Gastroesophageal sphincter (tissue), 4 donors: ENCODE data around the gene B4GALNT2. TPM values are rescaled to one million over a fixed set of nuclear protein-coding genes. Genes with fewer than 3 reads are reported as not detected.
"Not testable (repeated sequence)": the region's sequence is repeated elsewhere in the genome, so short reads cannot be mapped to it uniquely, and the experiment has no call there.

Experiments
- ATAC-seq: fragments of 150-250 bp; one replicate; pipeline ENCODE4 v1.9.1; 2016; ENCODE audit warnings: mild to moderate bottlenecking, moderate library complexity
- H3K27ac ChIP-seq, 4 donors: fragments of 200-600 bp; sonication (generic) in 3 of 4; 1 replicate in 3 of 4; 2 replicates in 1 of 4; pipeline ENCODE4 v1.5.1; 2016 to 2019
- H3K27me3 ChIP-seq: fragments of 200-600 bp; sonication (generic); one replicate; pipeline ENCODE4 v1.5.1; 2019
- H3K36me3 ChIP-seq, 2 donors: fragments of 200-600 bp; sonication (generic); one replicate each; pipeline ENCODE4 v1.5.1; 2019; ENCODE audit warnings: control low read depth in 1 of 2
- H3K4me1 ChIP-seq, 3 donors: fragments of 200-600 bp; sonication (generic); 1 replicate in 2 of 3; 2 replicates in 1 of 3; pipeline ENCODE4 v1.5.1; 2016 to 2019; ENCODE audit warnings: control low read depth in 2 of 3
- H3K4me3 ChIP-seq, 2 donors: fragments of 200-600 bp; sonication (generic); one replicate each; pipeline ENCODE4 v1.5.1; 2019; ENCODE audit warnings: mild to moderate bottlenecking in 1 of 2, moderate library complexity in 1 of 2
- H3K9me3 ChIP-seq, 3 donors: fragments of 200-600 bp; sonication (generic); one replicate each; pipeline ENCODE4 v1.5.1; 2017 to 2019; ENCODE audit warnings: control low read depth in 2 of 3
- CTCF ChIP-seq, 4 experiments: fragments of 200-600 bp in 2 of 4; fragments of 450-650 bp in 2 of 4; sonication (generic) in 1 of 4; IDR thresholded peaks; one replicate each; pipeline ENCODE4 v1.5.1; 2017 to 2019; ENCODE audit warnings: antibody characterized with exemption in 4 of 4, mild to moderate bottlenecking in 2 of 4, moderate library complexity in 2 of 4
- EP300 ChIP-seq: sonication (generic); formaldehyde crosslinking; IDR thresholded peaks from one replicate; pipeline ENCODE4 v1.6.1; 2017; ENCODE audit warnings: antibody characterized with exemption, mild to moderate bottlenecking
- POLR2A ChIP-seq, 2 donors: fragments of 450-650 bp; IDR thresholded peaks; one replicate each; pipeline ENCODE4 v1.6.1; 2017; ENCODE audit warnings: antibody characterized with exemption in 2 of 2, mild to moderate bottlenecking in 2 of 2, moderate library complexity in 1 of 2
- POLR2AphosphoS5 ChIP-seq: sonication (generic); formaldehyde crosslinking; IDR thresholded peaks from one replicate; pipeline ENCODE4 v1.6.1; 2017; ENCODE audit warnings: antibody characterized with exemption
- WGBS, 2 donors: methylation state at CpG; one replicate each; pipeline ENCODE4 v1.1.5; 2018; ENCODE audit warnings: low coverage in 1 of 2; 5-methylcytosine and 5-hydroxymethylcytosine counted together
- total RNA-seq, 4 donors: library from RNA; depleted of rRNA; stranded (reverse); fragments of >200 nt; gene quantifications; one replicate each; pipeline ENCODE4 v1.1.0, GENCODE V29; 2016

B4GALNT2 gene
- total RNA-seq, 4 donors from 2014 or later, result not detected

- H3K9me3 ChIP-seq, result peaks cover 0 to 8% (median 0%) of the 10 kb centered on the region in 3 donors
Observed at GRCh38 chr17:49121696-49122292, 10.8 kb upstream of the B4GALNT2 start.

GRCh38 chr17:49122566-49122965 lies 10.0 kb upstream of the B4GALNT2 start:
- Histone ChIP-seq H3K36me3 (no peaks in the 10 kb centered on the region), H3K27me3 (peaks cover 51% of the 10 kb centered on the region), H3K9me3 (peaks cover 0 to 8% (median 0%) of the 10 kb centered on the region in 3 donors), H3K27ac (no peak overlapping the region), H3K4me3 (no peak overlapping the region), H3K4me1 (no peaks in the 10 kb centered on the region)
- no peak for ATAC-seq
- WGBS, 2 donors, result 64 to 87% methylated on average over 4 of the region's 4 CpGs
- TF ChIP-seq POLR2AphosphoS5, result no peak

More at GRCh38 chr17:49121696-49122292, 10.8 kb upstream of the B4GALNT2 start:
- H3K27ac ChIP-seq, result no peak overlapping the region
- 68 to 77% methylated on average over 4 to 6 of the region's 6 CpGs for WGBS, 2 donors
- no peaks in the 10 kb centered on the region for H3K36me3 ChIP-seq
- no peak overlapping the region for H3K4me3 ChIP-seq
- peaks cover 54% of the 10 kb centered on the region for H3K27me3 ChIP-seq
- no peaks in the 10 kb centered on the region for H3K4me1 ChIP-seq
- TF ChIP-seq POLR2AphosphoS5, result no peak
- no peak for ATAC-seq

- no peaks in the 10 kb centered on the region for H3K4me1 ChIP-seq
- no peak overlapping the region for H3K27ac ChIP-seq
- peaks cover 50% of the 10 kb centered on the region for H3K27me3 ChIP-seq
- TF ChIP-seq EP300 (no peak), POLR2AphosphoS5 (no peak), CTCF (IDR thresholded peaks at IDR 0.05) (no peak), POLR2A (IDR thresholded peaks at IDR 0.05) (no peak)
- H3K4me3 ChIP-seq, result no peak overlapping the region
- no peak for ATAC-seq
- 33% methylated on average over 1 of the region's 1 CpG; no CpG with 5 or more reads in 1 of the 2 donors for WGBS, 2 donors
- H3K9me3 ChIP-seq, result peaks cover 0 to 8% (median 0%) of the 10 kb centered on the region in 3 donors
- no peaks in the 10 kb centered on the region for H3K36me3 ChIP-seq
Observed at GRCh38 chr17:49123061-49123460, 9.5 kb upstream of the B4GALNT2 start.

GRCh38 chr17:49125449-49125848 lies 7.1 kb upstream of the B4GALNT2 start:
- peaks cover 0 to 26% (median 0%) of the 10 kb centered on the region in 3 donors for H3K9me3 ChIP-seq
- no peak for ATAC-seq
- H3K4me1 ChIP-seq, result no peaks in the 10 kb centered on the region
- TF ChIP-seq POLR2A (IDR thresholded peaks at IDR 0.05) (no peak), CTCF (IDR thresholded peaks at IDR 0.05) (no peak), POLR2AphosphoS5 (no peak), EP300 (no peak)
- no peak overlapping the region for H3K4me3 ChIP-seq
- no peaks in the 10 kb centered on the region for H3K36me3 ChIP-seq
- peaks cover 51% of the 10 kb centered on the region for H3K27me3 ChIP-seq
- H3K27ac ChIP-seq, result no peak overlapping the region
- WGBS, 2 donors, result no CpG with 5 or more reads among the region's 32 CpGs

GRCh38 chr17:49126183-49126859 lies 6.2 kb upstream of the B4GALNT2 start:
- not testable (repeated sequence) for H3K36me3 ChIP-seq, H3K4me1 ChIP-seq, ATAC-seq, H3K27ac ChIP-seq, H3K4me3 ChIP-seq
- Histone ChIP-seq H3K9me3 (peaks cover 0 to 22% (median 0%) of the 10 kb centered on the region in 3 donors), H3K27me3 (peaks cover 51% of the 10 kb centered on the region)
- WGBS, 2 donors, result 57 to 69% methylated on average over 6 of the region's 10 CpGs

GRCh38 chr17:49129359-49129950 lies 3.1 kb upstream of the B4GALNT2 start:
- not testable (repeated sequence) for H3K4me3 ChIP-seq, H3K36me3 ChIP-seq, ATAC-seq, H3K27ac ChIP-seq
- Histone ChIP-seq H3K4me1 (peaks cover 0 to 12% (median 9%) of the 10 kb centered on the region in 3 donors), H3K9me3 (peaks cover 0 to 18% (median 0%) of the 10 kb centered on the region in 3 donors), H3K27me3 (peaks cover 74% of the 10 kb centered on the region)
- WGBS, 2 donors, result 25 to 64% methylated on average over 1 of the region's 2 CpGs

GRCh38 chr17:49130891-49131290 lies 1.7 kb upstream of the B4GALNT2 start:
- Histone ChIP-seq H3K4me1 (peaks cover 0 to 12% (median 9%) of the 10 kb centered on the region in 3 donors), H3K9me3 (peaks cover 0 to 18% (median 0%) of the 10 kb centered on the region in 3 donors), H3K36me3 (no peaks in the 10 kb centered on the region), H3K4me3 (no peak overlapping the region), H3K27ac (no peak overlapping the region), H3K27me3 (peaks cover 86% of the 10 kb centered on the region)
- 75 to 76% methylated on average over 2 to 3 of the region's 3 CpGs for WGBS, 2 donors
- no peak for ATAC-seq
- TF ChIP-seq CTCF (IDR thresholded peaks at IDR 0.05) (no peak), EP300 (no peak), POLR2A (IDR thresholded peaks at IDR 0.05) (no peak), POLR2AphosphoS5 (no peak)
